ENCODE results near the gene CENPN. TPM values are rescaled to one million over a fixed set of nuclear protein-coding genes. Genes with fewer than 3 reads are reported as not detected.

Gene CENPN
- total RNA-seq, 1 experiment from 2014 or later, result 56.6 TPM

DNA sequence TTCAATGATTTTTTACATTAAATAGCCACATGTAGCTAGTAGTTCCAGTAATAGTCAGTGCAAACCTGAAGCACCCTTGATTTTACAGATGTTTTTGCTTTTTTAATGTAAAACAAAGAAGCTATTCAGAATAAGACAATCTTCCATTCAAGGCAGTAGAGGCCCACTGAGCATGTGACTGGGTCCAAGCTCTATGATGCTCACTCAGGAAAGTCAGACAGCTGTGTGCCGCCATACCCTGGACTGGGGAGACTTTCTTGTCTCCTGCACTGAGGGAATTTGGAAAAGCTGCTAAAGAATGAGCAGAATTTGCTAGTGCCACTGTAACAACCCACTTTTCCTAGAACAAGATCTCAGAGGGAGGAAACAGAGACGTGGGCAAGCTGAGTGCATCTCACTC lies 11.5 kb downstream of the CENPN start:
- Histone ChIP-seq H3K4me1 (ENCODE audit: control insufficient read depth, insufficient read depth, low read length) (no peaks in the 10 kb centered on the region), H3K4me3 (ENCODE audit: low read depth in 2 of 2, low read length in 2 of 2) (no peak overlapping the region), H3K27ac (ENCODE audit: low read length) (no peak overlapping the region), H3K27me3 (ENCODE audit: control insufficient read depth, insufficient read depth, low read length) (no peaks in the 10 kb centered on the region), H3K36me3 (ENCODE audit: control insufficient read depth, insufficient read depth, low read length) (peaks cover 30% of the 10 kb centered on the region), H3K9me3 (ENCODE audit: control insufficient read depth, insufficient read depth, low read depth, low read length) (no peaks in the 10 kb centered on the region)
- DNase-seq (ENCODE audit: low read depth, low spot score) (no peak), ATAC-seq (no peak)
- intact Hi-C loops (cut with micrococcal nuclease; ENCODE audit: unreplicated experiment) (no loop called here), in situ Hi-C loops (cut with HindIII; ENCODE audit: low pct_unique_long_range_greater_than_20kb, low sequenced_read_pairs) (no loop called here)
- ChIA-PET POLR2A (no interaction called here), CTCF (no interaction called here)
- TF ChIP-seq POLR2AphosphoS5 (IDR thresholded peaks at IDR 0.05; ENCODE audit: low read depth, low read length) (no peak), REST (IDR thresholded peaks at IDR 0.05; ENCODE audit: insufficient read depth in 1 of 2, low read depth in 2 of 2, low read length in 1 of 2) (no peak), TCF7L2 (IDR thresholded peaks at IDR 0.05; ENCODE audit: low read depth, low read length) (no peak), SIN3A (IDR thresholded peaks at IDR 0.05; ENCODE audit: borderline replicate concordance, insufficient read depth, low read depth, low read length) (no peak), CTCF (IDR thresholded peaks at IDR 0.05) (no peak)
- no TSS peak for BruUV-seq (replicated peaks)

DNA sequence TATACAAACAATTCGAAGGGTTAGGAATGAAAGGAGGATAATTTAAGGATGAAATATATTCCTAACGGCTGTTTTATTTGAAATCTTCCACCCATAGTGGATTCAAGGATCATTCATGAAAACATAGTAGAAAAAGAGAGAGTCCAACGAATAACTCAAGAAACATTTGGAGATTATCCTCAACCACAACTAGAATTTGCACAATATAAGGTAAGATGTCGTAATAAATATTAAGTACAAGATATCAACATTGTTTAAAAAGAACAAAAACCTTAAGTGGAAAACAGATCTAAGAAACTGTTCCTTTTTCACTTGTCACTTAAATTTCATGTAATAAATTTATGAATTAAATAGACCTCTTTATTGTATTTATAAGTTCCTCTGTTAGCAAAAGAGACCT lies 19.4 kb downstream of the CENPN start:
- H3K27me3 ChIP-seq (ENCODE audit: control insufficient read depth, insufficient read depth, low read length), result no peaks in the 10 kb centered on the region
- TF ChIP-seq POLR2AphosphoS5 (IDR thresholded peaks at IDR 0.05; ENCODE audit: low read depth, low read length), result no peak
- TF ChIP-seq REST (IDR thresholded peaks at IDR 0.05; ENCODE audit: insufficient read depth in 1 of 2, low read depth in 2 of 2, low read length in 1 of 2), result no peak
- TF ChIP-seq CTCF (IDR thresholded peaks at IDR 0.05), result no peak
- no peak for TF ChIP-seq SIN3A (IDR thresholded peaks at IDR 0.05; ENCODE audit: borderline replicate concordance, insufficient read depth, low read depth, low read length)
- no peak for TF ChIP-seq TCF7L2 (IDR thresholded peaks at IDR 0.05; ENCODE audit: low read depth, low read length)
- ChIA-PET CTCF (no interaction called here), POLR2A (no interaction called here)
- ATAC-seq (no peak), DNase-seq (ENCODE audit: low read depth, low spot score) (no peak)
- intact Hi-C loops (cut with micrococcal nuclease; ENCODE audit: unreplicated experiment) (no loop called here), in situ Hi-C loops (cut with HindIII; ENCODE audit: low pct_unique_long_range_greater_than_20kb, low sequenced_read_pairs) (no loop called here)
- no TSS peak for BruUV-seq (replicated peaks)
- no peak overlapping the region for H3K4me3 ChIP-seq (ENCODE audit: low read depth in 2 of 2, low read length in 2 of 2)
- H3K27ac ChIP-seq (ENCODE audit: low read length), result no peak overlapping the region
- no peaks in the 10 kb centered on the region for H3K9me3 ChIP-seq (ENCODE audit: control insufficient read depth, insufficient read depth, low read depth, low read length)
- H3K36me3 ChIP-seq (ENCODE audit: control insufficient read depth, insufficient read depth, low read length), result peaks cover 21% of the 10 kb centered on the region; the same call in 1 of the 2 replicates
- no peaks in the 10 kb centered on the region for H3K4me1 ChIP-seq (ENCODE audit: control insufficient read depth, insufficient read depth, low read length)
